Esophagus squamous epithelium (tissue), 4 donors: Measurements from ENCODE around the gene CIBAR2.
A peak's percentile ranks its signal among the peaks of the same experiment; 100 is the strongest.

Experiments
- CTCF ChIP-seq, 6 experiments: fragments of 450-650 bp in 4 of 6; fragments of 200-600 bp in 2 of 6; sonication (generic) in 2 of 6; IDR thresholded peaks; one replicate each; pipeline ENCODE4 v1.5.1; 2016 to 2019; ENCODE audit warnings: antibody characterized with exemption in 6 of 6, mild to moderate bottlenecking in 4 of 6, moderate library complexity in 4 of 6
- POLR2A ChIP-seq, 4 donors: fragments of 450-650 bp; IDR thresholded peaks; one replicate each; pipeline ENCODE4 v1.6.1; 2017; ENCODE audit warnings: antibody characterized with exemption in 4 of 4, mild to moderate bottlenecking in 4 of 4, moderate library complexity in 3 of 4

- TF ChIP-seq CTCF (IDR thresholded peaks at IDR 0.05) (peak in 1 of 6 experiments; percentile 17), POLR2A (IDR thresholded peaks at IDR 0.05) (no peak)
Observed at GRCh38 chr16:85057212-85057889, 54.9 kb downstream of the CIBAR2 start.
